HepG2 (cell line): ENCODE data around the gene CTSO. TPM values are rescaled to one million over a fixed set of nuclear protein-coding genes. Genes with fewer than 3 reads are reported as not detected.

Source experiments
- BRD4 ChIP-seq: sonication (generic); formaldehyde crosslinking; IDR thresholded peaks from 2 replicates; pipeline ENCODE4 v1.4.0; 2020; ENCODE audit warnings: missing genetic modification reagents
- CCAR2 ChIP-seq: fragments of 200-400 bp; formaldehyde crosslinking; optimal IDR thresholded peaks from 2 replicates; pipeline ENCODE3; 2018; ENCODE audit warnings: low read depth, mild to moderate bottlenecking, low read length, moderate library complexity
- FOXC1 ChIP-seq: sonication (generic); formaldehyde crosslinking; IDR thresholded peaks from 2 replicates; pipeline ENCODE4 v1.8.0; 2022; ENCODE audit warnings: mild to moderate bottlenecking, missing genetic modification reagents, borderline replicate concordance
- KDM5B ChIP-seq: sonication (generic); formaldehyde crosslinking; IDR thresholded peaks from 2 replicates; pipeline ENCODE4 v1.4.0; 2020; ENCODE audit warnings: missing genetic modification reagents, mild to moderate bottlenecking, borderline replicate concordance
- KDM6A ChIP-seq: IDR thresholded peaks from 2 replicates; pipeline ENCODE4 v1.6.1; 2016; ENCODE audit warnings: low read depth
- MXI1 ChIP-seq: IDR thresholded peaks from 3 replicates; pipeline ENCODE4 v1.6.1; 2012; ENCODE audit warnings: low read depth, low read length, inconsistent platforms, borderline replicate concordance
- TBX2 ChIP-seq: sonication (generic); formaldehyde crosslinking; IDR thresholded peaks from 2 replicates; pipeline ENCODE4 v1.5.0; 2020; ENCODE audit warnings: missing genetic modification reagents, mild to moderate bottlenecking, borderline replicate concordance
- XBP1 ChIP-seq: sonication (generic); formaldehyde crosslinking; IDR thresholded peaks from 2 replicates; pipeline ENCODE4 v1.5.0; 2020; ENCODE audit warnings: missing genetic modification reagents
- ZNF672 ChIP-seq: sonication (generic); formaldehyde crosslinking; IDR thresholded peaks from 2 replicates; pipeline ENCODE4 v1.8.1; 2022; ENCODE audit warnings: missing genetic modification reagents
- polyA plus RNA-seq, 8 experiments: library from polyadenylated mRNA; depleted of rRNA in 3 of 8; stranded (reverse) in 7 of 8; unstranded in 1 of 8; fragments of >200 nt; fragmentation: Illumina TruSeq in 4 of 8; extraction: Trizol in 4 of 8; gene quantifications; 2 replicates each; pipeline versions ENCODE4 v1.2.1 to v1.2.3, GENCODE V29; 2011 to 2016; ENCODE audit warnings: low read depth in 4 of 8, missing spikeins in 1 of 8, mixed read lengths in 1 of 8; ENCODE audit not compliant: insufficient read depth in 1 of 8
- total RNA-seq, 5 experiments: library from RNA; depleted of rRNA; stranded (reverse); fragments of >200 nt; fragmentation: Illumina TruSeq; extraction: Trizol; gene quantifications; 2 replicates each; pipeline ENCODE4 v1.2.3, GENCODE V29; 2016; ENCODE audit warnings: low read depth in 1 of 5
- TF ChIP-seq, protein P1 (sequence below): sonication (generic); formaldehyde crosslinking; IDR thresholded peaks from 2 replicates; pipeline ENCODE4 v1.5.1; 2020; ENCODE audit warnings: mild to moderate bottlenecking, missing genetic modification reagents, moderate library complexity
- TF ChIP-seq, protein P2 (sequence below): sonication (generic); formaldehyde crosslinking; IDR thresholded peaks from 2 replicates; pipeline ENCODE4 v1.5.1; 2020; ENCODE audit warnings: missing genetic modification reagents, mild to moderate bottlenecking, borderline replicate concordance
- TF ChIP-seq, protein P3 (sequence below): sonication (generic); formaldehyde crosslinking; IDR thresholded peaks from 2 replicates; pipeline ENCODE4 v1.9.0; 2022; ENCODE audit warnings: low read depth, missing genetic modification reagents
- TF ChIP-seq, protein P4 (sequence below): sonication (generic); formaldehyde crosslinking; conservative IDR thresholded peaks from 2 replicates; pipeline ENCODE4 v1.8.0; 2022; ENCODE audit warnings: mild to moderate bottlenecking, moderate library complexity, missing genetic modification reagents
- TF ChIP-seq, protein P5 (sequence below): sonication (generic); formaldehyde crosslinking; IDR thresholded peaks from 2 replicates; pipeline ENCODE4 v1.5.0; 2020; ENCODE audit warnings: mild to moderate bottlenecking, missing genetic modification reagents, borderline replicate concordance

CTSO gene
- total and polyA plus RNA-seq, 2 of the 13 experiments (the other 11 are each of a cell fraction or from before 2014, with no cell fraction given) = 0.07 to 0.17 TPM

DNA sequence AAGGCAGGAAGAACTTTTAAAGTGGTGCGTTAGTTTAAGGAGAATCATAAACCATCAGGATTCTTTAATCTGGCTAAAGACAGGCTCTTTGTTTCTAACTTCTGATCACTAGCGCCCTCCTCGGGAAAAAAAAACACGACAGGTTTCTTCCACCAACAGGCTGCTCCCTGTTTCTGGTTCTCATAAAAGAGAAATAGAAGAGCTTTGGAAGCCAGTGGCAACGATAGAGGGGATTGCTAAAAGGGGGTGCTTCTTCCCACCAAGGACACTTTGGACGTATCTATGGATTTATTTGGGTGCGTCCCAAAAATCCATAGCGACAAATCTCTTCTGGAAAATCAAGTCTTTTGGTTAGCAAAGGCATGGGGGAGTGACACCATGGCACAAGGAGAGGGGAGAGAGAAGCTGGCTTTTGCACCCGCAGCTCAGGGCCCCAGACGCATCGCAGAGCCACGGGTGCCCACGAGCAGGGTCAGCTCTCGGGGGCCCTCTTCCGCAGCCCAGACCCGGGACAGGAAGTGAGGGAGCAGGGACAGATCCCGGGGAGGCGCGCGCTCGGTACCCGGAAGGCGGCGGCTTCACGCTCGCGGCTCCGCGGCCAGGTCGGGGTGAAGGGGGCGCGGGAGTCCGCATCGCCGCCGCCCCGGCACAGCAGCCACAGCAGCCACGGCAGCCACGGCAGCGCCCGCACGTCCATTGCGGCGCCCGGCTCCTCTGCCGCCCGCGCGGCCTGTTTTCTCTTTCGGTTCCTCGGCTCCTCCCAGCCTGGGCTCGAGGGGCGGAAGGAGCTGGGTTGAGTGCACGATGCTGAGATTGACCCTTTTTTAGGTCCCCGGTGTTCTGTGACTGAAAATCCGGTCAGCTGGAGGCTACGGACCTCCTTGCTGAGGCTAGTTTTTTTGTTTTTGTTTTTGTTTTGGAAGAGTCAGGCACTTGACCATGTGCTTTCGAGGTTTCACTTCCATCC, at the start of gene CTSO (continued):
- TF ChIP-seq, protein P1, sequence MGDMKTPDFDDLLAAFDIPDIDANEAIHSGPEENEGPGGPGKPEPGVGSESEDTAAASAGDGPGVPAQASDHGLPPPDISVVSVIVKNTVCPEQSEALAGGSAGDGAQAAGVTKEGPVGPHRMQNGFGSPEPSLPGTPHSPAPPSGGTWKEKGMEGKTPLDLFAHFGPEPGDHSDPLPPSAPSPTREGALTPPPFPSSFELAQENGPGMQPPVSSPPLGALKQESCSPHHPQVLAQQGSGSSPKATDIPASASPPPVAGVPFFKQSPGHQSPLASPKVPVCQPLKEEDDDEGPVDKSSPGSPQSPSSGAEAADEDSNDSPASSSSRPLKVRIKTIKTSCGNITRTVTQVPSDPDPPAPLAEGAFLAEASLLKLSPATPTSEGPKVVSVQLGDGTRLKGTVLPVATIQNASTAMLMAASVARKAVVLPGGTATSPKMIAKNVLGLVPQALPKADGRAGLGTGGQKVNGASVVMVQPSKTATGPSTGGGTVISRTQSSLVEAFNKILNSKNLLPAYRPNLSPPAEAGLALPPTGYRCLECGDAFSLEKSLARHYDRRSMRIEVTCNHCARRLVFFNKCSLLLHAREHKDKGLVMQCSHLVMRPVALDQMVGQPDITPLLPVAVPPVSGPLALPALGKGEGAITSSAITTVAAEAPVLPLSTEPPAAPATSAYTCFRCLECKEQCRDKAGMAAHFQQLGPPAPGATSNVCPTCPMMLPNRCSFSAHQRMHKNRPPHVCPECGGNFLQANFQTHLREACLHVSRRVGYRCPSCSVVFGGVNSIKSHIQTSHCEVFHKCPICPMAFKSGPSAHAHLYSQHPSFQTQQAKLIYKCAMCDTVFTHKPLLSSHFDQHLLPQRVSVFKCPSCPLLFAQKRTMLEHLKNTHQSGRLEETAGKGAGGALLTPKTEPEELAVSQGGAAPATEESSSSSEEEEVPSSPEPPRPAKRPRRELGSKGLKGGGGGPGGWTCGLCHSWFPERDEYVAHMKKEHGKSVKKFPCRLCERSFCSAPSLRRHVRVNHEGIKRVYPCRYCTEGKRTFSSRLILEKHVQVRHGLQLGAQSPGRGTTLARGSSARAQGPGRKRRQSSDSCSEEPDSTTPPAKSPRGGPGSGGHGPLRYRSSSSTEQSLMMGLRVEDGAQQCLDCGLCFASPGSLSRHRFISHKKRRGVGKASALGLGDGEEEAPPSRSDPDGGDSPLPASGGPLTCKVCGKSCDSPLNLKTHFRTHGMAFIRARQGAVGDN (CRISPR knock-in tag) = peak; percentile 89
- TF ChIP-seq FOXC1 (CRISPR knock-in tag) (peak; percentile 50; the same call in 1 of the 2 replicates), ZNF672 (CRISPR knock-in tag) (no peak), TBX2 (CRISPR knock-in tag) (no peak), KDM5B (CRISPR knock-in tag) (peak; percentile 23; the same call in 1 of the 2 replicates), CCAR2 (no peak), BRD4 (CRISPR knock-in tag) (peak; percentile 70; the same call in 1 of the 2 replicates), KDM6A (no peak), MXI1 (no peak), XBP1 (0 out of 2 replicates have a peak, but pooled peaks have one; percentile 30)
- TF ChIP-seq, protein P2, sequence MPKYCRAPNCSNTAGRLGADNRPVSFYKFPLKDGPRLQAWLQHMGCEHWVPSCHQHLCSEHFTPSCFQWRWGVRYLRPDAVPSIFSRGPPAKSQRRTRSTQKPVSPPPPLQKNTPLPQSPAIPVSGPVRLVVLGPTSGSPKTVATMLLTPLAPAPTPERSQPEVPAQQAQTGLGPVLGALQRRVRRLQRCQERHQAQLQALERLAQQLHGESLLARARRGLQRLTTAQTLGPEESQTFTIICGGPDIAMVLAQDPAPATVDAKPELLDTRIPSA (CRISPR knock-in tag) = no peak
- TF ChIP-seq, protein P3, sequence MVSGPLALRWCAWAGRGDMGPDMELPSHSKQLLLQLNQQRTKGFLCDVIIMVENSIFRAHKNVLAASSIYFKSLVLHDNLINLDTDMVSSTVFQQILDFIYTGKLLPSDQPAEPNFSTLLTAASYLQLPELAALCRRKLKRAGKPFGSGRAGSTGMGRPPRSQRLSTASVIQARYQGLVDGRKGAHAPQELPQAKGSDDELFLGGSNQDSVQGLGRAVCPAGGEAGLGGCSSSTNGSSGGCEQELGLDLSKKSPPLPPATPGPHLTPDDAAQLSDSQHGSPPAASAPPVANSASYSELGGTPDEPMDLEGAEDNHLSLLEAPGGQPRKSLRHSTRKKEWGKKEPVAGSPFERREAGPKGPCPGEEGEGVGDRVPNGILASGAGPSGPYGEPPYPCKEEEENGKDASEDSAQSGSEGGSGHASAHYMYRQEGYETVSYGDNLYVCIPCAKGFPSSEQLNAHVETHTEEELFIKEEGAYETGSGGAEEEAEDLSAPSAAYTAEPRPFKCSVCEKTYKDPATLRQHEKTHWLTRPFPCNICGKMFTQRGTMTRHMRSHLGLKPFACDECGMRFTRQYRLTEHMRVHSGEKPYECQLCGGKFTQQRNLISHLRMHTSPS (CRISPR knock-in tag) = no peak
- TF ChIP-seq, protein P4, sequence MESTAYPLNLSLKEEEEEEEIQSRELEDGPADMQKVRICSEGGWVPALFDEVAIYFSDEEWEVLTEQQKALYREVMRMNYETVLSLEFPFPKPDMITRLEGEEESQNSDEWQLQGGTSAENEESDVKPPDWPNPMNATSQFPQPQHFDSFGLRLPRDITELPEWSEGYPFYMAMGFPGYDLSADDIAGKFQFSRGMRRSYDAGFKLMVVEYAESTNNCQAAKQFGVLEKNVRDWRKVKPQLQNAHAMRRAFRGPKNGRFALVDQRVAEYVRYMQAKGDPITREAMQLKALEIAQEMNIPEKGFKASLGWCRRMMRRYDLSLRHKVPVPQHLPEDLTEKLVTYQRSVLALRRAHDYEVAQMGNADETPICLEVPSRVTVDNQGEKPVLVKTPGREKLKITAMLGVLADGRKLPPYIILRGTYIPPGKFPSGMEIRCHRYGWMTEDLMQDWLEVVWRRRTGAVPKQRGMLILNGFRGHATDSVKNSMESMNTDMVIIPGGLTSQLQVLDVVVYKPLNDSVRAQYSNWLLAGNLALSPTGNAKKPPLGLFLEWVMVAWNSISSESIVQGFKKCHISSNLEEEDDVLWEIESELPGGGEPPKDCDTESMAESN = peak; percentile 69
- TF ChIP-seq, protein P5, sequence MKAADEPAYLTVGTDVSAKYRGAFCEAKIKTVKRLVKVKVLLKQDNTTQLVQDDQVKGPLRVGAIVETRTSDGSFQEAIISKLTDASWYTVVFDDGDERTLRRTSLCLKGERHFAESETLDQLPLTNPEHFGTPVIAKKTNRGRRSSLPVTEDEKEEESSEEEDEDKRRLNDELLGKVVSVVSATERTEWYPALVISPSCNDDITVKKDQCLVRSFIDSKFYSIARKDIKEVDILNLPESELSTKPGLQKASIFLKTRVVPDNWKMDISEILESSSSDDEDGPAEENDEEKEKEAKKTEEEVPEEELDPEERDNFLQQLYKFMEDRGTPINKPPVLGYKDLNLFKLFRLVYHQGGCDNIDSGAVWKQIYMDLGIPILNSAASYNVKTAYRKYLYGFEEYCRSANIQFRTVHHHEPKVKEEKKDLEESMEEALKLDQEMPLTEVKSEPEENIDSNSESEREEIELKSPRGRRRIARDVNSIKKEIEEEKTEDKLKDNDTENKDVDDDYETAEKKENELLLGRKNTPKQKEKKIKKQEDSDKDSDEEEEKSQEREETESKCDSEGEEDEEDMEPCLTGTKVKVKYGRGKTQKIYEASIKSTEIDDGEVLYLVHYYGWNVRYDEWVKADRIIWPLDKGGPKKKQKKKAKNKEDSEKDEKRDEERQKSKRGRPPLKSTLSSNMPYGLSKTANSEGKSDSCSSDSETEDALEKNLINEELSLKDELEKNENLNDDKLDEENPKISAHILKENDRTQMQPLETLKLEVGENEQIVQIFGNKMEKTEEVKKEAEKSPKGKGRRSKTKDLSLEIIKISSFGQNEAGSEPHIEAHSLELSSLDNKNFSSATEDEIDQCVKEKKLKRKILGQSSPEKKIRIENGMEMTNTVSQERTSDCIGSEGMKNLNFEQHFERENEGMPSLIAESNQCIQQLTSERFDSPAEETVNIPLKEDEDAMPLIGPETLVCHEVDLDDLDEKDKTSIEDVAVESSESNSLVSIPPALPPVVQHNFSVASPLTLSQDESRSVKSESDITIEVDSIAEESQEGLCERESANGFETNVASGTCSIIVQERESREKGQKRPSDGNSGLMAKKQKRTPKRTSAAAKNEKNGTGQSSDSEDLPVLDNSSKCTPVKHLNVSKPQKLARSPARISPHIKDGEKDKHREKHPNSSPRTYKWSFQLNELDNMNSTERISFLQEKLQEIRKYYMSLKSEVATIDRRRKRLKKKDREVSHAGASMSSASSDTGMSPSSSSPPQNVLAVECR (CRISPR knock-in tag) = no peak; the same call in 1 of the 2 replicates
